PC-9 (cell line): ENCODE results near the gene ACO1.

Experiments
- EZH2 ChIP-seq: fragments of 200-600 bp; sonication (generic); IDR thresholded peaks from 2 replicates; pipeline ENCODE4 v1.8.0; 2017; ENCODE audit warnings: antibody characterized with exemption, low read depth
- TF ChIP-seq, protein P1 (sequence below): fragments of 200-600 bp; sonication (generic); conservative IDR thresholded peaks from 2 replicates; pipeline ENCODE4 v1.6.1; 2017; ENCODE audit warnings: mixed run types, antibody characterized with exemption, mild to moderate bottlenecking, moderate library complexity

DNA sequence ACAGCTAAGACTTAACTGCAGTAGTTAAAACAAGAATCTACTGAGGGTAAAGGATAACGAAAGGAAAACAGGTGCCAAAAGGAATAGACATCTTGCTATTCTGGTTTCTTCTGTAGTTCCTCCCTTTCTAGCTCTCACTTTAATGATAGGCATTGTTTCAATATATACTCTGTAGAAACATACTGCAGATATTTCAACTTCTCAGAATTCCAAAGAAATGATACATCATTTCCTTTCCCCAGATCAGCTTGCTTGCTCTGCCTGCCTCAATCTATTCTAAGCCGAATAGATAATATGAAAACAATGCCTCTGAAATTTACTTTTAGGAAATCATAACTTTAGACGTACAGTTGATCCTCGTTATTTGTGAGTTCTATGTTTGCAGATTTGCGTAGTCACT is 46.3 kb downstream of the ACO1 start:
- TF ChIP-seq, protein P1, sequence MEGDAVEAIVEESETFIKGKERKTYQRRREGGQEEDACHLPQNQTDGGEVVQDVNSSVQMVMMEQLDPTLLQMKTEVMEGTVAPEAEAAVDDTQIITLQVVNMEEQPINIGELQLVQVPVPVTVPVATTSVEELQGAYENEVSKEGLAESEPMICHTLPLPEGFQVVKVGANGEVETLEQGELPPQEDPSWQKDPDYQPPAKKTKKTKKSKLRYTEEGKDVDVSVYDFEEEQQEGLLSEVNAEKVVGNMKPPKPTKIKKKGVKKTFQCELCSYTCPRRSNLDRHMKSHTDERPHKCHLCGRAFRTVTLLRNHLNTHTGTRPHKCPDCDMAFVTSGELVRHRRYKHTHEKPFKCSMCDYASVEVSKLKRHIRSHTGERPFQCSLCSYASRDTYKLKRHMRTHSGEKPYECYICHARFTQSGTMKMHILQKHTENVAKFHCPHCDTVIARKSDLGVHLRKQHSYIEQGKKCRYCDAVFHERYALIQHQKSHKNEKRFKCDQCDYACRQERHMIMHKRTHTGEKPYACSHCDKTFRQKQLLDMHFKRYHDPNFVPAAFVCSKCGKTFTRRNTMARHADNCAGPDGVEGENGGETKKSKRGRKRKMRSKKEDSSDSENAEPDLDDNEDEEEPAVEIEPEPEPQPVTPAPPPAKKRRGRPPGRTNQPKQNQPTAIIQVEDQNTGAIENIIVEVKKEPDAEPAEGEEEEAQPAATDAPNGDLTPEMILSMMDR = no peak
- TF ChIP-seq EZH2 = no peak
